Parathyroid adenoma (tissue), 2 donors: ENCODE measurements around the gene ACTN1.

ENCODE experiments used
- H2AFZ ChIP-seq: fragments of 300-600 bp; sonication (generic); one replicate; pipeline ENCODE4 v1.7.0; 2017; ENCODE audit warnings: antibody characterized with exemption, mild to moderate bottlenecking
- H3K27ac ChIP-seq: fragments of 300-600 bp; sonication (generic); one replicate; pipeline ENCODE4 v1.7.0; 2017
- H3K27me3 ChIP-seq: fragments of 300-600 bp; sonication (generic); one replicate; pipeline ENCODE4 v1.7.0; 2017; ENCODE audit warnings: low read length; ENCODE audit not compliant: control insufficient read depth, insufficient read depth
- H3K36me3 ChIP-seq: fragments of 300-600 bp; sonication (generic); one replicate; pipeline ENCODE4 v1.7.0; 2017; ENCODE audit warnings: low read length; ENCODE audit not compliant: control insufficient read depth, insufficient read depth
- H3K4me1 ChIP-seq: fragments of 300-600 bp; sonication (generic); one replicate; pipeline ENCODE4 v1.7.0; 2017; ENCODE audit warnings: control low read depth
- H3K4me2 ChIP-seq: fragments of 300-600 bp; sonication (generic); one replicate; pipeline ENCODE4 v1.7.0; 2017; ENCODE audit warnings: low read length
- H3K4me3 ChIP-seq: fragments of 300-600 bp; sonication (generic); one replicate; pipeline ENCODE4 v1.7.0; 2017; ENCODE audit warnings: low read depth, low read length
- H3K79me2 ChIP-seq: fragments of 300-600 bp; sonication (generic); one replicate; pipeline ENCODE4 v1.7.0; 2017; ENCODE audit warnings: control low read depth
- H3K9ac ChIP-seq: fragments of 300-600 bp; sonication (generic); one replicate; pipeline ENCODE4 v1.7.0; 2017; ENCODE audit warnings: mild to moderate bottlenecking
- H3K9me3 ChIP-seq: fragments of 300-600 bp; sonication (generic); one replicate; pipeline ENCODE4 v1.7.0; 2017; ENCODE audit warnings: low read length; ENCODE audit not compliant: control insufficient read depth
- CTCF ChIP-seq: fragments of 300-600 bp; sonication (generic); IDR thresholded peaks from one replicate; pipeline ENCODE4 v1.7.0; 2017; ENCODE audit warnings: antibody characterized with exemption, mild to moderate bottlenecking
- donor health status: primary hyperparathyroidism.

ACTN1 gene

DNA sequence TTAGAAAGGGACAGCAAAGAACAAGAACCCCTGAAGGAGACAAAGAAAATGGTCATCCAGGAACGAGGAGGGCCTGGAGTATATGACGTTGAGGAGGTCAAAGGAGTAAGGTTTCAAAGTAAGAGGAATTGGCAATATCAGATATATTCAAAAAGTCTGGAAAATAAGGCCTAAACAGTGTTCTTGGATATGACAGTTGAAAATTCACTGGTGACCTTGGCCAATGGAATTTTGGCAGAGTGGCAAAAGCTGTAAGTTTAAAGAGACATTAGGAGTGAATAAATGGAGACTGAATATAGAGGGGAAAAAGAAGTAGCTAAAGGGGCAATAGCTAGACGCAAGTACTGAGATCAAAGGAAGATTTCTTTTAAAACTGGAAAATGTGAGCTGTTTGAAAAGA is 4.1 kb upstream of the ACTN1 start:
- Histone ChIP-seq H3K9me3 (no peaks in the 10 kb centered on the region), H3K4me1 (no peaks in the 10 kb centered on the region), H3K27ac (no peak overlapping the region), H3K27me3 (no peaks in the 10 kb centered on the region), H3K9ac (no peak overlapping the region), H3K79me2 (no peaks in the 10 kb centered on the region), H3K4me2 (no peak overlapping the region), H2AFZ (no peak overlapping the region), H3K36me3 (no peaks in the 10 kb centered on the region), H3K4me3 (no peak overlapping the region)
- TF ChIP-seq CTCF: no peak

DNA sequence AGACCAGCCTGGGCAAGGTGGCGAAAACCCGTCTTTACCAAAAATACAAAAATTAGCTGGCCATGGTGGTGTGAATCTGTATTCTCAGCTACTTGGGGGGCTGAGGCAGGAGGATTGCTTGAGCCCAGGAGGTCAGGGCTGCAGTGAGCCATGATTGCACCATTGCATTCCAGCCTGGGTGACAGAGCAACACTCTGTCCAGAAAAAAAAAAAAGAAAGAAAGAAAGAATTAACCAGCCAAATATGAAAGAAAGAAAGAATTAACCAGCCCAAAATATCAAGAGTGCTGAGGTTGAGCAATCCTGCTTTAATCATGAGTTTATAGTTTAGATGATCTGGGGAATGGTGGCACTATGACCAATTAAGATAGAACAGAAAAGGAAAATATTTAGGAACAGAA is 3.5 kb upstream of the ACTN1 start:
- Histone ChIP-seq H2AFZ (no peak overlapping the region), H3K27me3 (no peaks in the 10 kb centered on the region)
- TF ChIP-seq CTCF: no peak

DNA sequence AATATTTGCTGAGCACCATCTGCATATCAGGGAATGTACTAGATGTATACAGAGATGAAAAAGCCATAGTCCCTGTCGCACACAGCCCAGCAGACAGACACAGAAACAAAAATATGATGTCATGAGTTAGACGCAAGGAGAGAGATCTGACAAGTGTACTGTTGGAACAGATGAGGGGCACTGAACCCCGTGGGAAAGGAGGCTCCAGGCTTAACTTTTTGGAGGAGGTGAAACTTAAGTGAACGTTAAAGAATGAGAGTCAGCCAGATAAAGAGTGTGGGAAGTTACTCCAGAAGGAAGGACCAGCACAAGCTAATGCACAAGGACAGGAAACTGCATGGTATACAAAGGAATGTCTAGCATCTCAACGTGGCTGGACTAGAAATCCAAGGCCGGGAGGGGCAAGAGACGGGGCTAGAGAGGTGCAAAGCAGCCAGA is 2.5 kb upstream of the ACTN1 start:
- Histone ChIP-seq H3K4me1 (no peaks in the 10 kb centered on the region), H3K9ac (no peak overlapping the region), H3K27ac (no peak overlapping the region), H3K27me3 (no peaks in the 10 kb centered on the region), H3K4me2 (no peak overlapping the region), H2AFZ (no peak overlapping the region), H3K4me3 (no peak overlapping the region), H3K9me3 (no peaks in the 10 kb centered on the region), H3K79me2 (no peaks in the 10 kb centered on the region), H3K36me3 (no peaks in the 10 kb centered on the region)
- no peak for TF ChIP-seq CTCF

More for the DNA sequence above, 3.5 kb upstream of the ACTN1 start:
- Histone ChIP-seq H3K79me2 (no peaks in the 10 kb centered on the region), H3K4me3 (no peak overlapping the region), H3K9ac (no peak overlapping the region), H3K36me3 (no peaks in the 10 kb centered on the region), H3K4me1 (no peaks in the 10 kb centered on the region), H3K4me2 (no peak overlapping the region), H3K9me3 (no peaks in the 10 kb centered on the region), H3K27ac (no peak overlapping the region)

- H3K36me3 ChIP-seq: no peaks in the 10 kb centered on the region
- TF ChIP-seq CTCF: no peak
- H3K4me1 ChIP-seq: no peaks in the 10 kb centered on the region
- H3K9ac ChIP-seq: no peak overlapping the region
- H3K9me3 ChIP-seq: no peaks in the 10 kb centered on the region
- no peak overlapping the region for H2AFZ ChIP-seq
- H3K27me3 ChIP-seq: no peaks in the 10 kb centered on the region
- no peak overlapping the region for H3K4me3 ChIP-seq
- H3K27ac ChIP-seq: no peak overlapping the region
- H3K4me2 ChIP-seq: no peak overlapping the region
- no peaks in the 10 kb centered on the region for H3K79me2 ChIP-seq
Observed at GRCh38 chr14:68981139-68981538, 2.0 kb upstream of the ACTN1 start.

DNA sequence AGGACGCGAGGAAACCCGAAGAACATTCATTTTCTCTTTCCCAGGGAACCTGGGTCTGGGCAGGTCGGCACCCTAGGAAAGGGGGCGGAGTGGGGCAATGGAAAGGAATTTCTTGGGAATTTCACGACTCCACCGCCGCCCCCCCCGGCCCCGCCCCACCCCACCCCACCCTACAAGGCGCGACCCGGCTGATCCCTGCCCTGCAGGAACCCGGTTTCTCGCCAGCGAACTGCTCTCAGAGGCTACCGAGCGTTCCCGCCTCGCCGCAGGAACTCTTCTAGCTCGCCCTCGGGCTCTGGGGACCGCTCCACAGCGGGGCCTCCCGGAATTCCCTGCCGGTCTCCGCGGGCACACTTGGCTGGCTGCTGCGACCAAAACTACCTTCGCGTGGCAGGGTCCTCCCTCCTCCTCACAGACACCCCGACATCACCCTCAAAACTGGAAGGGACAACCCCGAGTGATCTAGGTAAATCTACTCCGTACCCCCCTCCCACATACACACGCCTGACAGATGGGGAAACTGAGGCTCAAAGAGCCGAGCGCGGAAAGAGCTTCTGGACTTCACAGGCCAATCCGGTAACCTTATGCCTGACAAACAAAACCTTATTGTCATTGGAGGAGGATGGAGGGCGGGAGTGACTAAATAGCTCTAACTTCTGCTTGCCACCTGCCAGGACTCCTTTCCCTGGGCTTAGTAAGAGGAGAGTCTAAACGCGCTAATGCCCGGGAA is 785 bp upstream of the ACTN1 start:
- Histone ChIP-seq H3K4me1 (no peaks in the 10 kb centered on the region), H3K4me3 (peak overlapping the region; percentile 66)

More for the DNA sequence above, 785 bp upstream of the ACTN1 start:
- Histone ChIP-seq H3K4me2 (peak overlapping the region; percentile 95), H3K79me2 (no peaks in the 10 kb centered on the region), H3K9me3 (no peaks in the 10 kb centered on the region), H3K27me3 (no peaks in the 10 kb centered on the region), H3K9ac (no peak overlapping the region), H3K36me3 (no peaks in the 10 kb centered on the region), H3K27ac (no peak overlapping the region), H2AFZ (peak overlapping the region; percentile 79)
- no peak for TF ChIP-seq CTCF
